Measurements from ENCODE around the gene MGRN1.

- TF ChIP-seq CTCF (IDR thresholded peaks at IDR 0.05) (no peak), POLR2A (IDR thresholded peaks at IDR 0.05) (no peak)
These were observed 6.7 kb upstream of the MGRN1 start for GRCh38 chr16:4617880-4618279.
